ENCODE data around the gene MSH6.
"Not testable (repeated sequence)": the region's sequence is repeated elsewhere in the genome, so short reads cannot be mapped to it uniquely, and the experiment has no call there.

MSH6 gene

GRCh38 chr2:47850198-47850597 lies 67.3 kb downstream of the MSH6 start:
- Mint-ChIP-seq H3K4me1 (peaks cover 28% of the 10 kb centered on the region), H3K4me3 (no peak overlapping the region), H3K9me3 (no peaks in the 10 kb centered on the region), H3K27ac (no peak overlapping the region), H3K27me3 (ENCODE audit: low read depth) (no peaks in the 10 kb centered on the region), H3K36me3 (ENCODE audit: low read depth) (peaks cover 17% of the 10 kb centered on the region)
- no peak for TF ChIP-seq CTCF (IDR thresholded peaks at IDR 0.05; ENCODE audit: unreplicated experiment in 3 of 3)

GRCh38 chr2:47853067-47853777 lies 70.3 kb downstream of the MSH6 start:
- H3K9me3 Mint-ChIP-seq; H3K27me3 Mint-ChIP-seq (ENCODE audit: low read depth); H3K27ac Mint-ChIP-seq; H3K4me3 Mint-ChIP-seq: not testable (repeated sequence)
- peaks cover 38% of the 10 kb centered on the region for H3K4me1 Mint-ChIP-seq
- H3K36me3 Mint-ChIP-seq (ENCODE audit: low read depth), result peaks cover 18% of the 10 kb centered on the region

All from nephron (organoid).